HEK293 (cell line): ENCODE measurements around the gene USP13.

Experiments
- CTCF ChIA-PET: fragments of 350-600 bp; formaldehyde crosslinking; extraction: SDS; loops from one replicate; lab custom pipeline; 2021; ENCODE audit warnings: antibody characterized with exemption; lab: Yijun Ruan, JAX
- POLR2A ChIA-PET: fragments of 300-600 bp; formaldehyde crosslinking; extraction: SDS; loops from one replicate; lab custom pipeline; 2020; ENCODE audit warnings: antibody characterized with exemption, inconsistent platforms; lab: Yijun Ruan, JAX
- H3K27ac ChIP-seq: fragments of 200-500 bp; sonication (Bioruptor generic); 2 replicates; pipeline ENCODE4 v1.5.1; 2014; ENCODE audit warnings: low read depth, low read length, control low read depth, inconsistent platforms; ENCODE audit errors: extremely low read depth
- H3K36me3 ChIP-seq, 2 experiments: fragments of 200-500 bp in 1 of 2; sonication (Bioruptor generic) in 1 of 2; 1 replicate in 1 of 2; 2 replicates in 1 of 2; pipeline ENCODE4 v1.5.1; 2014 to 2017; ENCODE audit warnings: inconsistent platforms in 2 of 2, low read length in 2 of 2; ENCODE audit not compliant: control insufficient read depth in 2 of 2, insufficient read depth in 1 of 2
- H3K4me1 ChIP-seq: fragments of 200-500 bp; sonication (Bioruptor generic); 2 replicates; pipeline ENCODE4 v1.5.1; 2014; ENCODE audit warnings: mild to moderate bottlenecking, low read length, inconsistent platforms; ENCODE audit not compliant: control insufficient read depth, insufficient read depth
- H3K4me3 ChIP-seq: 2 replicates; pipeline ENCODE4 v1.5.1; 2011; ENCODE audit warnings: low read depth, mild to moderate bottlenecking, control low read depth, low read length, moderate library complexity
- H3K9me3 ChIP-seq: fragments of 200-500 bp; sonication (Bioruptor generic); 2 replicates; pipeline ENCODE4 v1.5.1; 2014; ENCODE audit warnings: low read depth, low read length, inconsistent platforms; ENCODE audit not compliant: control insufficient read depth, insufficient read depth
- GLIS2 ChIP-seq: fragments of 450-650 bp; formaldehyde crosslinking; IDR thresholded peaks from 2 replicates; pipeline ENCODE4 v1.5.1; 2016; ENCODE audit warnings: missing biosample characterization, missing genetic modification characterization
- IKZF3 ChIP-seq: fragments of 450-650 bp; IDR thresholded peaks from 2 replicates; pipeline ENCODE4 v1.5.0; 2018; ENCODE audit warnings: missing biosample characterization, mild to moderate bottlenecking, missing genetic modification characterization, moderate library complexity
- KLF9 ChIP-seq: fragments of 450-650 bp; formaldehyde crosslinking; IDR thresholded peaks from 2 replicates; pipeline ENCODE4 v1.5.1; 2016; ENCODE audit warnings: missing biosample characterization, missing genetic modification characterization, low read depth
- PRDM1 ChIP-seq: fragments of 450-650 bp; formaldehyde crosslinking; IDR thresholded peaks from 2 replicates; pipeline ENCODE4; 2016; ENCODE audit warnings: missing biosample characterization, missing genetic modification characterization
- SALL2 ChIP-seq: fragments of 450-650 bp; formaldehyde crosslinking; IDR thresholded peaks from 2 replicates; pipeline ENCODE4 v1.5.0; 2017; ENCODE audit warnings: missing biosample characterization, mild to moderate bottlenecking, missing genetic modification characterization, borderline replicate concordance
- YY2 ChIP-seq: fragments of 450-650 bp; formaldehyde crosslinking; IDR thresholded peaks from 2 replicates; pipeline ENCODE4 v1.5.1; 2016; ENCODE audit warnings: missing biosample characterization, missing genetic modification characterization
- ZBTB8A ChIP-seq: fragments of 450-650 bp; formaldehyde crosslinking; IDR thresholded peaks from 2 replicates; pipeline ENCODE4 v1.5.1; 2016; ENCODE audit warnings: missing biosample characterization, missing genetic modification characterization
- ZNF175 ChIP-seq: fragments of 450-650 bp; formaldehyde crosslinking; IDR thresholded peaks from 2 replicates; pipeline ENCODE4 v1.5.1; 2016; ENCODE audit warnings: missing biosample characterization, missing genetic modification characterization
- ZNF211 ChIP-seq: fragments of 450-650 bp; formaldehyde crosslinking; IDR thresholded peaks from 2 replicates; pipeline ENCODE4 v1.5.1; 2016; ENCODE audit warnings: low read depth, missing biosample characterization, missing genetic modification characterization
- ZNF433 ChIP-seq: fragments of 450-650 bp; formaldehyde crosslinking; IDR thresholded peaks from 2 replicates; pipeline ENCODE4 v1.5.1; 2016; ENCODE audit warnings: missing biosample characterization, missing genetic modification characterization, low read depth
- ZNF510 ChIP-seq: fragments of 450-650 bp; formaldehyde crosslinking; IDR thresholded peaks from 2 replicates; pipeline ENCODE4 v1.5.1; 2018; ENCODE audit warnings: mild to moderate bottlenecking, missing genetic modification characterization, missing biosample characterization; ENCODE audit not compliant: insufficient replicate concordance
- ZNF610 ChIP-seq: fragments of 450-650 bp; formaldehyde crosslinking; IDR thresholded peaks from 2 replicates; pipeline ENCODE4 v1.5.1; 2016; ENCODE audit warnings: missing biosample characterization, missing genetic modification characterization, borderline replicate concordance
- ZNF623 ChIP-seq: fragments of 450-650 bp; formaldehyde crosslinking; IDR thresholded peaks from 2 replicates; pipeline ENCODE4 v1.5.1; 2016; ENCODE audit warnings: missing biosample characterization, missing genetic modification characterization
- ZNF677 ChIP-seq: fragments of 450-650 bp; IDR thresholded peaks from 2 replicates; pipeline ENCODE4 v1.5.0; 2018; ENCODE audit warnings: missing biosample characterization, mild to moderate bottlenecking, missing genetic modification characterization, moderate library complexity
- ZNF843 ChIP-seq: fragments of 450-650 bp; formaldehyde crosslinking; IDR thresholded peaks from 2 replicates; pipeline ENCODE4 v1.5.1; 2016; ENCODE audit warnings: missing biosample characterization, missing genetic modification characterization
- ZSCAN16 ChIP-seq: fragments of 450-650 bp; formaldehyde crosslinking; IDR thresholded peaks from 2 replicates; pipeline ENCODE4 v1.5.1; 2016; ENCODE audit warnings: missing biosample characterization, missing genetic modification characterization
- ZXDB ChIP-seq: fragments of 450-650 bp; formaldehyde crosslinking; IDR thresholded peaks from 2 replicates; pipeline ENCODE4 v1.5.1; 2016; ENCODE audit warnings: missing biosample characterization, missing genetic modification characterization
- TF ChIP-seq, protein P1 (sequence below): fragments of 450-650 bp; formaldehyde crosslinking; IDR thresholded peaks from 2 replicates; pipeline ENCODE4 v1.5.1; 2016; ENCODE audit warnings: missing biosample characterization, missing genetic modification characterization, low read depth
- TF ChIP-seq, protein P2 (sequence below): fragments of 450-650 bp; formaldehyde crosslinking; IDR thresholded peaks from 2 replicates; pipeline ENCODE4 v1.5.1; 2016; ENCODE audit warnings: missing biosample characterization, missing genetic modification characterization
- TF ChIP-seq, protein P3 (sequence below): fragments of 450-650 bp; formaldehyde crosslinking; IDR thresholded peaks from 2 replicates; pipeline ENCODE4 v1.5.1; 2016; ENCODE audit warnings: missing biosample characterization, missing genetic modification characterization, low read depth

The USP13 gene

DNA sequence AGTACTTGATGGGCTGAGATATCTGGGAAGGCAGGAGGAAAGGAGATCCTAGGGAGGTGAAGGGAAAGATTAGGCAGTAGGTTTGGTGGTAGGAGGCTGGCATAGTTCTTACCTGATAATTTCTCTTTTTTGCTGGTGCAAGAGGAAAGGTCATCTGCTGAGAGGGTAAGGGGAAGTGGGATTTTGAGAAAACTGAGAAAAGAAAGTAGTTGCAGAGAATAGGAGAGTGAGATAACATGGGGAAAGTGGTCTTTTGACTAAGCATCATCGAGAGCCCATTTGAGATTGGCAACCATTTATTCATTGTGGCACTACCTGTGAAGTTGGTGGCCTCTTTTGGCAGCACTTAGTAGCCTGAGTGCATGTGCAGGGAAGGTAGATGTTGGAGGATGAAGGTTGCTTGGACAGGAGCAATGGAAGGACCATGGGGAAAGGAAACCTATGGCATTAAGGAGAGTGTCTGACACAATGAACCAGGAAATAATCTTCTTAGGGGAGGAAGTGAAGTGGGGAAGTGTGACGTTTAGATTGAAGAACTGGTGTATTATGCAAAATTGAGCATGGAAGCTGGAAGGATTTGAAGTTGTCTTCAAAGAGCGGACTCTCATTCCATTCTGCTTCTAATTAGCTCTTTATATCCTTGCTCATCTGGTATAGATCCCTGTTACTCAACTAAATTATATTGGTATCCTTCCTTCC, 21.9 kb upstream of the USP13 start:
- POLR2A ChIA-PET = interaction anchor here (0.7 to 0.8 kb wide), 2 partner anchors 23 to 25 kb away, joined by 3 to 7 read pairs; no protein-coding TSS in a partner anchor
- TF ChIP-seq PRDM1 (tag by site-specific recombination) = peak; percentile 76
- TF ChIP-seq ZNF175 (tag by site-specific recombination) = no peak
- TF ChIP-seq, all 188 proteins: peak for 1
- no peaks in the 10 kb centered on the region for H3K4me1 ChIP-seq
- CTCF ChIA-PET = no interaction called here
- H3K9me3 ChIP-seq = no peaks in the 10 kb centered on the region
- no peak overlapping the region for H3K4me3 ChIP-seq
- no peak overlapping the region for H3K27ac ChIP-seq
- peaks cover 0 to under 1% of the 10 kb centered on the region in 2 experiments; a peak in 1 of 3 replicates for H3K36me3 ChIP-seq

DNA sequence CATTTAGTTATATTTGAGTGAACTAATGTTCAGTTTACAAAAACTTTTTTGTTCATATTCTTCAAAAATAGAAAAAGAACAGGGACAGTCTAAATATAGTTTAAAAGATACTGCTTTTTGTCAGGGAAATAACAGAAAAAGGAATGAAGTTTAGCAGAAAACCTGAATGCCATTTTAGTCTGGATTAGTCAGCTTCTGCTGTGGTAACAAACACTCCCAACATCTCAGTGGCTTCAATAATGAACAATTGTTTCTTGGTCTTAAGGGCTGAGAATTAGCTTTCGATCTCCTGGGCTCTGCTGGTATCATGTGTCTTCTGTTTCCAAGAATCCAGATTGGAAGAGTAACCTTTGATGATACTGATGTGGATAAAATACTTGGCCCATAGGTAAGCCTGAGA, 12.4 kb upstream of the USP13 start:
- Histone ChIP-seq H3K9me3 (no peaks in the 10 kb centered on the region), H3K27ac (no peak overlapping the region), H3K4me3 (no peak overlapping the region), H3K36me3 (no peaks in the 10 kb centered on the region), H3K4me1 (no peaks in the 10 kb centered on the region; the same call in 1 of the 2 replicates)
- TF ChIP-seq SALL2 (tag by site-specific recombination) (no peak), KLF9 (tag by site-specific recombination) (no peak), PRDM1 (tag by site-specific recombination) (no peak), ZSCAN16 (tag by site-specific recombination) (no peak), ZXDB (tag by site-specific recombination) (no peak), GLIS2 (no peak), ZNF610 (no peak), ZNF623 (tag by site-specific recombination) (no peak), ZNF843 (tag by site-specific recombination) (no peak), YY2 (tag by site-specific recombination) (no peak), ZBTB8A (tag by site-specific recombination) (no peak), ZNF510 (tag by site-specific recombination) (no peak), ZNF433 (tag by site-specific recombination) (no peak), ZNF677 (no peak), ZNF211 (tag by site-specific recombination) (no peak), IKZF3 (no peak)
- TF ChIP-seq, protein P1, sequence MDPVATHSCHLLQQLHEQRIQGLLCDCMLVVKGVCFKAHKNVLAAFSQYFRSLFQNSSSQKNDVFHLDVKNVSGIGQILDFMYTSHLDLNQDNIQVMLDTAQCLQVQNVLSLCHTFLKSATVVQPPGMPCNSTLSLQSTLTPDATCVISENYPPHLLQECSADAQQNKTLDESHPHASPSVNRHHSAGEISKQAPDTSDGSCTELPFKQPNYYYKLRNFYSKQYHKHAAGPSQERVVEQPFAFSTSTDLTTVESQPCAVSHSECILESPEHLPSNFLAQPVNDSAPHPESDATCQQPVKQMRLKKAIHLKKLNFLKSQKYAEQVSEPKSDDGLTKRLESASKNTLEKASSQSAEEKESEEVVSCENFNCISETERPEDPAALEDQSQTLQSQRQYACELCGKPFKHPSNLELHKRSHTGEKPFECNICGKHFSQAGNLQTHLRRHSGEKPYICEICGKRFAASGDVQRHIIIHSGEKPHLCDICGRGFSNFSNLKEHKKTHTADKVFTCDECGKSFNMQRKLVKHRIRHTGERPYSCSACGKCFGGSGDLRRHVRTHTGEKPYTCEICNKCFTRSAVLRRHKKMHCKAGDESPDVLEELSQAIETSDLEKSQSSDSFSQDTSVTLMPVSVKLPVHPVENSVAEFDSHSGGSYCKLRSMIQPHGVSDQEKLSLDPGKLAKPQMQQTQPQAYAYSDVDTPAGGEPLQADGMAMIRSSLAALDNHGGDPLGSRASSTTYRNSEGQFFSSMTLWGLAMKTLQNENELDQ (tag by site-specific recombination) = no peak
- TF ChIP-seq, protein P2, sequence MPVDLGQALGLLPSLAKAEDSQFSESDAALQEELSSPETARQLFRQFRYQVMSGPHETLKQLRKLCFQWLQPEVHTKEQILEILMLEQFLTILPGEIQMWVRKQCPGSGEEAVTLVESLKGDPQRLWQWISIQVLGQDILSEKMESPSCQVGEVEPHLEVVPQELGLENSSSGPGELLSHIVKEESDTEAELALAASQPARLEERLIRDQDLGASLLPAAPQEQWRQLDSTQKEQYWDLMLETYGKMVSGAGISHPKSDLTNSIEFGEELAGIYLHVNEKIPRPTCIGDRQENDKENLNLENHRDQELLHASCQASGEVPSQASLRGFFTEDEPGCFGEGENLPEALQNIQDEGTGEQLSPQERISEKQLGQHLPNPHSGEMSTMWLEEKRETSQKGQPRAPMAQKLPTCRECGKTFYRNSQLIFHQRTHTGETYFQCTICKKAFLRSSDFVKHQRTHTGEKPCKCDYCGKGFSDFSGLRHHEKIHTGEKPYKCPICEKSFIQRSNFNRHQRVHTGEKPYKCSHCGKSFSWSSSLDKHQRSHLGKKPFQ (tag by site-specific recombination) = no peak
- TF ChIP-seq, protein P3, sequence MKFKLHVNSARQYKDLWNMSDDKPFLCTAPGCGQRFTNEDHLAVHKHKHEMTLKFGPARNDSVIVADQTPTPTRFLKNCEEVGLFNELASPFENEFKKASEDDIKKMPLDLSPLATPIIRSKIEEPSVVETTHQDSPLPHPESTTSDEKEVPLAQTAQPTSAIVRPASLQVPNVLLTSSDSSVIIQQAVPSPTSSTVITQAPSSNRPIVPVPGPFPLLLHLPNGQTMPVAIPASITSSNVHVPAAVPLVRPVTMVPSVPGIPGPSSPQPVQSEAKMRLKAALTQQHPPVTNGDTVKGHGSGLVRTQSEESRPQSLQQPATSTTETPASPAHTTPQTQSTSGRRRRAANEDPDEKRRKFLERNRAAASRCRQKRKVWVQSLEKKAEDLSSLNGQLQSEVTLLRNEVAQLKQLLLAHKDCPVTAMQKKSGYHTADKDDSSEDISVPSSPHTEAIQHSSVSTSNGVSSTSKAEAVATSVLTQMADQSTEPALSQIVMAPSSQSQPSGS = no peak
- ChIA-PET POLR2A (no interaction called here), CTCF (interaction anchor here (0.6 to 0.7 kb wide), 2 partner anchors 14 to 465 kb away, joined by 3 to 4 read pairs; no protein-coding TSS in a partner anchor)
